OCI-LY7 (cell line): Measurements from ENCODE around the gene RTN4. TPM values are rescaled to one million over a fixed set of nuclear protein-coding genes. Genes with fewer than 3 reads are reported as not detected.

Source experiments
- BruUV-seq: library from RNA; stranded (reverse); fragments of 400-500 nt; replicated peaks from 2 replicates; lab custom pipeline; 2021; lab: Mats Ljungman, UMichigan
- CTCF ChIA-PET: fragments of 300-600 bp; sonication (Branson Sonifier 250); formaldehyde crosslinking; loops from one replicate; lab custom pipeline; 2022; ENCODE audit warnings: antibody characterized with exemption; ENCODE audit not compliant: unreplicated experiment; lab: Charles Lee
- POLR2A ChIA-PET: fragments of 300-600 bp; sonication (Branson Sonifier 250); formaldehyde crosslinking; loops from one replicate; lab custom pipeline; 2022; ENCODE audit warnings: antibody characterized with exemption; lab: Charles Lee
- DNase-seq: peaks from one replicate; pipeline ENCODE4 v3.0.0-alpha.2; 2015; ENCODE audit warnings: low spot score
- H2AFZ ChIP-seq: fragments of 200-600 bp; sonication (generic), shearing (Covaris generic); 2 replicates; pipeline ENCODE4 v1.6.1; 2014; ENCODE audit warnings: mild to moderate bottlenecking, antibody characterized with exemption, low read length, moderate library complexity
- H3K27ac ChIP-seq: fragments of 200-600 bp; sonication (generic); 2 replicates; pipeline ENCODE4 v1.5.1; 2014; ENCODE audit warnings: mixed run types, low read depth, mild to moderate bottlenecking, moderate library complexity, low read length, inconsistent platforms; ENCODE audit not compliant: poor library complexity, severe bottlenecking
- H3K36me3 ChIP-seq: fragments of 200-600 bp; sonication (generic); 2 replicates; pipeline ENCODE4 v1.6.1; 2014; ENCODE audit warnings: mild to moderate bottlenecking, antibody characterized with exemption, low read length, moderate library complexity, mixed read lengths; ENCODE audit not compliant: insufficient read depth
- H3K4me1 ChIP-seq: fragments of 200-600 bp; sonication (generic); 2 replicates; pipeline ENCODE4 v1.5.1; 2014; ENCODE audit warnings: mild to moderate bottlenecking, low read length; ENCODE audit not compliant: insufficient read depth, poor library complexity, severe bottlenecking
- H3K4me2 ChIP-seq: fragments of 200-600 bp; sonication (generic); 2 replicates; pipeline ENCODE4 v1.6.1; 2014; ENCODE audit warnings: mild to moderate bottlenecking, low read length
- H3K4me3 ChIP-seq: fragments of 200-600 bp; sonication (generic); 2 replicates; pipeline ENCODE4 v1.5.1; 2014; ENCODE audit warnings: mild to moderate bottlenecking, low read depth, low read length; ENCODE audit not compliant: poor library complexity, severe bottlenecking
- H3K79me2 ChIP-seq: fragments of 200-600 bp; sonication (generic); 2 replicates; pipeline ENCODE4 v1.6.1; 2016; ENCODE audit warnings: low read depth, mild to moderate bottlenecking, low read length, moderate library complexity, mixed read lengths; ENCODE audit not compliant: insufficient read depth
- H3K9me2 ChIP-seq: fragments of 200-600 bp; sonication (generic); 2 replicates; pipeline ENCODE4 v1.6.1; 2016; ENCODE audit warnings: mild to moderate bottlenecking, low read length, mixed read lengths; ENCODE audit not compliant: insufficient read depth
- H3K9me3 ChIP-seq: fragments of 200-600 bp; sonication (generic); 2 replicates; pipeline ENCODE4 v1.6.1; 2014; ENCODE audit warnings: mild to moderate bottlenecking, mixed run types, low read length, mixed read lengths
- H4K20me1 ChIP-seq: fragments of 200-600 bp; sonication (generic); 2 replicates; pipeline ENCODE4 v1.6.1; 2014; ENCODE audit warnings: mild to moderate bottlenecking, antibody characterized with exemption, low read length, moderate library complexity, mixed read lengths; ENCODE audit not compliant: insufficient read depth
- CTCF ChIP-seq: fragments of 200-600 bp; sonication (generic); conservative IDR thresholded peaks from 2 replicates; pipeline ENCODE4 v1.5.1; 2014; ENCODE audit warnings: mild to moderate bottlenecking, antibody characterized with exemption, low read length, moderate library complexity, mixed read lengths
- EZH2phosphoT487 ChIP-seq: fragments of 200-600 bp; sonication (generic); IDR thresholded peaks from 2 replicates; pipeline ENCODE4 v1.6.1; 2018; ENCODE audit warnings: low read depth, borderline replicate concordance, mild to moderate bottlenecking, mixed run types, antibody characterized with exemption, low read length, moderate library complexity, mixed read lengths
- intact Hi-C: fragments of 100-400 bp; cut with micrococcal nuclease; formaldehyde crosslinking; loops from one replicate; pipeline ENCODE4 v1.10.0; 2022; ENCODE audit not compliant: unreplicated experiment
- total RNA-seq, 2 experiments: library from RNA; depleted of rRNA in 1 of 2; stranded (reverse); fragments of >200 nt in 1 of 2; shearing (Covaris generic) in 1 of 2; gene quantifications; 2 replicates each; pipeline ENCODE4 v1.2.3, GENCODE V29; 2014 to 2022

The RTN4 gene
- total RNA-seq, 2 experiments from 2014 or later = 36.5 to 75.2 TPM

- no peaks in the 10 kb centered on the region for H3K9me2 ChIP-seq
- no peaks in the 10 kb centered on the region for H3K9me3 ChIP-seq
- no peaks in the 10 kb centered on the region for H3K79me2 ChIP-seq
- no TSS peak for BruUV-seq
- ChIA-PET CTCF (no interaction called here), POLR2A (interaction anchor here (1.4 to 1.7 kb wide), 2 partner anchors 9 to 10 kb away, joined by 3 to 4 read pairs; no protein-coding TSS in a partner anchor)
- H3K36me3 ChIP-seq = peaks cover 98% of the 10 kb centered on the region
- no peak overlapping the region for H3K27ac ChIP-seq
- intact Hi-C loops = no loop called here
- TF ChIP-seq CTCF (no peak), EZH2phosphoT487 (no peak)
- H3K4me2 ChIP-seq = no peak overlapping the region
- no peak overlapping the region for H2AFZ ChIP-seq
- no peak for DNase-seq
- H4K20me1 ChIP-seq = no peaks in the 10 kb centered on the region
- no peaks in the 10 kb centered on the region for H3K4me1 ChIP-seq
- H3K4me3 ChIP-seq = no peak overlapping the region
These were observed 85.4 kb downstream of the RTN4 start for GRCh38 chr2:54964816-54965215.

GRCh38 chr2:54964271-54964670, 86.0 kb downstream of the RTN4 start:
- no peak overlapping the region for H3K27ac ChIP-seq
- no peaks in the 10 kb centered on the region for H3K9me3 ChIP-seq
- H4K20me1 ChIP-seq = no peaks in the 10 kb centered on the region
- no peaks in the 10 kb centered on the region for H3K4me1 ChIP-seq
- ChIA-PET POLR2A (no interaction called here), CTCF (no interaction called here)
- no TSS peak for BruUV-seq
- no peak overlapping the region for H3K4me3 ChIP-seq
- no peaks in the 10 kb centered on the region for H3K79me2 ChIP-seq
- no peak overlapping the region for H3K4me2 ChIP-seq
- DNase-seq = no peak
- intact Hi-C loops = no loop called here
- no peaks in the 10 kb centered on the region for H3K9me2 ChIP-seq
- TF ChIP-seq CTCF (no peak), EZH2phosphoT487 (no peak)
- H3K36me3 ChIP-seq = peaks cover 96% of the 10 kb centered on the region
- H2AFZ ChIP-seq = no peak overlapping the region

GRCh38 chr2:54963476-54963875, 86.8 kb downstream of the RTN4 start:
- no peak overlapping the region for H3K4me2 ChIP-seq
- H3K36me3 ChIP-seq = peaks cover 96% of the 10 kb centered on the region
- CTCF ChIA-PET = no interaction called here

More at GRCh38 chr2:54963476-54963875, 86.8 kb downstream of the RTN4 start:
- no peak for DNase-seq
- Histone ChIP-seq H3K27ac (no peak overlapping the region), H2AFZ (no peak overlapping the region), H3K9me2 (no peaks in the 10 kb centered on the region), H3K4me3 (no peak overlapping the region), H4K20me1 (no peaks in the 10 kb centered on the region), H3K4me1 (no peaks in the 10 kb centered on the region), H3K79me2 (no peaks in the 10 kb centered on the region), H3K9me3 (no peaks in the 10 kb centered on the region)
- intact Hi-C loops = no loop called here
- TSS peak; percentile 46 for BruUV-seq
- no peak for TF ChIP-seq CTCF
- no peak for TF ChIP-seq EZH2phosphoT487
- POLR2A ChIA-PET = interaction anchor here (0.6 to 0.9 kb wide), 2 partner anchors 13 to 56 kb away, joined by 3 read pairs; no protein-coding TSS in a partner anchor
